NCI-H2196 (cell line): Measurements from ENCODE around the gene PGGHG.
A peak's percentile ranks its signal among the peaks of the same experiment; 100 is the strongest.

ENCODE experiments used
- DNase-seq: peaks from one replicate; lab custom pipeline; 2025; ENCODE audit not compliant: unreplicated experiment; lab: John Stamatoyannopoulos, UW

PGGHG gene

GRCh38 chr11:285021-285893, 3.7 kb upstream of the PGGHG start:
- no peak for DNase-seq

GRCh38 chr11:285894-286220, 3.1 kb upstream of the PGGHG start:
- no peak for DNase-seq

- peak; percentile 48 for DNase-seq
These were observed 1.7 kb upstream of the PGGHG start for GRCh38 chr11:286977-287820.

GRCh38 chr11:287821-288477, 977 bp upstream of the PGGHG start:
- DNase-seq, result no peak

GRCh38 chr11:289398-289711, 429 bp downstream of the PGGHG start:
- no peak for DNase-seq

GRCh38 chr11:289712-290620, 1.0 kb downstream of the PGGHG start:
- no peak for DNase-seq

- no peak for DNase-seq
These were observed 1.8 kb downstream of the PGGHG start for GRCh38 chr11:290621-291231.

GRCh38 chr11:291281-292210, 2.6 kb downstream of the PGGHG start:
- no peak for DNase-seq

- no peak for DNase-seq
These were observed 3.5 kb downstream of the PGGHG start for GRCh38 chr11:292211-293121.

- DNase-seq, result no peak
These were observed 4.4 kb downstream of the PGGHG start for GRCh38 chr11:293271-293851.

GRCh38 chr11:293852-294661, 5.1 kb downstream of the PGGHG start:
- DNase-seq, result no peak

- no peak for DNase-seq
These were observed 5.9 kb downstream of the PGGHG start for GRCh38 chr11:294780-295179.

- no peak for DNase-seq
These were observed 6.6 kb downstream of the PGGHG start for GRCh38 chr11:295351-296170.

GRCh38 chr11:296171-297050, 7.5 kb downstream of the PGGHG start:
- no peak for DNase-seq

- no peak for DNase-seq
These were observed 8.2 kb downstream of the PGGHG start for GRCh38 chr11:297051-297585.
